HG03469 (cell line): ENCODE data around the gene KAT2A.

Source experiments
- ATAC-seq: cut with Tn5 transposase; IDR thresholded peaks from one replicate; pipeline ENCODE4 v1.9.1; 2021; ENCODE audit warnings: mild to moderate bottlenecking, moderate library complexity, moderate number of reproducible peaks; ENCODE audit not compliant: unreplicated experiment

The KAT2A gene

GRCh38 chr17:42135664-42136653, 14.8 kb upstream of the KAT2A start:
- no peak for ATAC-seq

- ATAC-seq: no peak
These were observed 14.0 kb upstream of the KAT2A start for GRCh38 chr17:42135151-42135550.

GRCh38 chr17:42133461-42134041, 12.4 kb upstream of the KAT2A start:
- no peak for ATAC-seq

- no peak for ATAC-seq
These were observed 11.8 kb upstream of the KAT2A start for GRCh38 chr17:42132941-42133340.

GRCh38 chr17:42131981-42132432, 10.8 kb upstream of the KAT2A start:
- ATAC-seq: no peak

- ATAC-seq: no peak
These were observed 10.1 kb upstream of the KAT2A start for GRCh38 chr17:42131232-42131631.

- ATAC-seq: no peak
These were observed 9.3 kb upstream of the KAT2A start for GRCh38 chr17:42130310-42130936.

- no peak for ATAC-seq
These were observed 8.1 kb upstream of the KAT2A start for GRCh38 chr17:42129109-42129837.

GRCh38 chr17:42127414-42127813, 6.2 kb upstream of the KAT2A start:
- ATAC-seq: no peak

GRCh38 chr17:42126836-42127235, 5.7 kb upstream of the KAT2A start:
- ATAC-seq: no peak

GRCh38 chr17:42125565-42125964, 4.4 kb upstream of the KAT2A start:
- ATAC-seq: no peak

GRCh38 chr17:42124256-42124655, 3.1 kb upstream of the KAT2A start:
- no peak for ATAC-seq

GRCh38 chr17:42122371-42123303, 1.5 kb upstream of the KAT2A start, which contains the start of gene HSPB9:
HSPB9 (plus strand) TSS chr17:42122804; CDS start chr17:42122851, 47 bp downstream.
- no peak for ATAC-seq

- no peak for ATAC-seq
These were observed 902 bp downstream of the KAT2A start for GRCh38 chr17:42120161-42120769.

GRCh38 chr17:42119301-42119700, 1.9 kb downstream of the KAT2A start:
- no peak for ATAC-seq

- ATAC-seq: no peak
These were observed 2.6 kb downstream of the KAT2A start for GRCh38 chr17:42118545-42118944.

- no peak for ATAC-seq
These were observed 3.0 kb downstream of the KAT2A start for GRCh38 chr17:42118126-42118510.

- no peak for ATAC-seq
These were observed 3.6 kb downstream of the KAT2A start for GRCh38 chr17:42117397-42118125.
